GM19455 (cell line): ENCODE measurements around the gene TJP2.
"Not testable (repeated sequence)": the region's sequence is repeated elsewhere in the genome, so short reads cannot be mapped to it uniquely, and the experiment has no call there.

ENCODE experiments used
- ATAC-seq: cut with Tn5 transposase; IDR thresholded peaks from one replicate; pipeline ENCODE4 v1.9.1; 2021; ENCODE audit not compliant: unreplicated experiment

TJP2 gene

GRCh38 chr9:69157751-69158466, 16.2 kb upstream of the TJP2 start:
- ATAC-seq: no peak

DNA sequence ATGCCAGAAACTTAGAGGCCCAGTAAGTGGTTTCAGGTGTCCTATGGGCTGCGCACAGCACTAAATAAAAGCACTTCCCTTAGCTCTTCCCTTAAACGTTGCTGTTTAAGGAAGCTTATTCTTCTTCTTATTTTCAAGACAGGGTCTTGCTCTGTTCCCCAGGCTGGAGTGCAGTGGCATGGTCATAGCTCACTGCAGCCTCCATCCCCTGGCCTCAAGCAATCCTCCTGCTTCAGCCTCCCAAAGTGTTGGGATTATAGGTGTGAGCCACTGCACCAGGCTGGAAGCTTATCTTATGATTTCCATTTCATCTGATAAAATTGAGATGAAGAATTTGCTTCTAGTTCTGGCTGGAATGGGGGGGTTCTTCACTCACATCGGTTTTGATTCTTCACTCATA, 15.6 kb upstream of the TJP2 start:
- ATAC-seq: no peak

DNA sequence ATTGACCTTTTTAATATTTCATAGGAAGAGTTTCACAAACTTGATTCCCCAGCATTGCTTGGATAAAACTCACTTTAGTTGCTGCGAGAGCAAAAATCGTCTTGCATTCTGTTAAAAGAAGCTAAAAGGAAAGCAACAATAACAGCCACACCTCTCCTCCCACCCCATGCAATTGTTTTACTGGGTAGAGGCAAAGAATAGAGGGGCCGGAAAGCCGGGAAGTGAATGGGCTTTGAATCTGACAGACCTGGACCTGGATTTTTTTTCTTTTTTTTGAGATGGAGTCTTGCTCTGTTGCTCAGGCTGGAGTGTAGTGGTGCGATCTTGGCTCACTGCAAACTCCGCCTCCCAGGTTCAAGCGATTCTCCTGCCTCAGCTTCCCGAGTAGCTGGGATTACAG, 9.5 kb upstream of the TJP2 start:
- not testable (repeated sequence) for ATAC-seq

GRCh38 chr9:69165581-69165980, 8.5 kb upstream of the TJP2 start:
- no peak for ATAC-seq

DNA sequence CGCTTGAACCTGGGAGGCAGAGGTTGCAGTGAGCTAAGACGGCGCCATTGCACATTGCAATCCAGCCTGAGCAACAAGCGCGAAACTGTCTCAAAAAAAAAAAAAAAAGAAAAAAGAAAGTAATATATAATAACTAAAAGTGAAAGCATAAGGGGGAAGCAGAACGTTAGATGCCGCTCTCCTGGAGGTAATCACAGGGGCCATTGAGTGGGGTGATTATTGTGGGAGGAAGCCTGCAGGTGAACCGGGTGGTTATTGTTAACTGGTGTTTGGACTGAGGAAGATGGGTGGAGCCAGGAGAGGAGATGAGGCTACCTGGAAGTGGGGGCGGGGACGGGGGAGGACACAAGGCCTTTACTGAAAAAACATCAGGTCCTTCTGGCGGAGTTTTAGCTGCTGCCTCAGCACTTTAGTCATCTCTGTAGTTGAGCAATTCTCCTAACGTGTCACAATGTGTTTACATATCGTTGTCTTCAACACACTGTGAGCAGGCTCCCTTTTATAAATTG, 5.3 kb upstream of the TJP2 start:
- ATAC-seq: peak; percentile 57

DNA sequence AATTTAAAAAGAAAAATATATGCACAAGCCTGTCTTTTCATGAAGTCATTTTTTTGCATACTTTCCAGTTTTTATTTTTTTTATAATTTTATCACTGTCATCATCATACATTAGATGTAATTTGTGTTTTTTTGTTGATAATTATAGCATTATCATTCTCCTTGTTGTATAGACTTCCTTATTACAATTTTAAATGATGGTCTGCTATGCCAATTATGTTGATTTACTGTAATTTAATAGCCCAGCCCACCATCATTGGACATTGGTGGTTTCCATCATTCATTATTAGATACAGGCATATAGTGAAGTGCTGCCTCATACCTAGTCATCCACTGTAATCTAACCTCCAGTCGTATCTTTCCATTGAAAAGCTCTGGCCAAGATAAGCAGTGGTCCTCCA, 3.8 kb upstream of the TJP2 start:
- ATAC-seq: no peak

GRCh38 chr9:69171049-69171448, 3.0 kb upstream of the TJP2 start:
- no peak for ATAC-seq

DNA sequence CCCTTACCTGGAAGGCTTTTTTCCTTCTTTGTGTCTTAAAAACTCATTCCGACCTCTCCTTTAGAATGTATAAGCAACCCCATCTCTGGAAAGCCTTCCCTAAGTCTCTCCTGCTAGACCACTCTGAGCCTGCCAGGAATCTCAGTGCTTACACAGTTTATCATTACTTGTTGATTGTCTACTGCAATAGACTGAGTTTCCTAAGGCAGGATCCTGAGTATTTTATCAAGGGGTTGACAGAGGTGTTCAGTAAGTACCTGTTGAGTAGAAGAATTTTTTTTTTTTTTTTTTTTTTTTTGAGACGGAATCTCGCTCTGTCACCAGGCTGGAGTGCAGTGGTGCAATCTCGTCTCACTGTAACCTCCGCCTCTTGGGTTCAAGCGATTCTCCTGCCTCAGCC, 2.6 kb upstream of the TJP2 start:
- ATAC-seq: no peak

GRCh38 chr9:69172895-69173294, 1.2 kb upstream of the TJP2 start:
- no peak for ATAC-seq

DNA sequence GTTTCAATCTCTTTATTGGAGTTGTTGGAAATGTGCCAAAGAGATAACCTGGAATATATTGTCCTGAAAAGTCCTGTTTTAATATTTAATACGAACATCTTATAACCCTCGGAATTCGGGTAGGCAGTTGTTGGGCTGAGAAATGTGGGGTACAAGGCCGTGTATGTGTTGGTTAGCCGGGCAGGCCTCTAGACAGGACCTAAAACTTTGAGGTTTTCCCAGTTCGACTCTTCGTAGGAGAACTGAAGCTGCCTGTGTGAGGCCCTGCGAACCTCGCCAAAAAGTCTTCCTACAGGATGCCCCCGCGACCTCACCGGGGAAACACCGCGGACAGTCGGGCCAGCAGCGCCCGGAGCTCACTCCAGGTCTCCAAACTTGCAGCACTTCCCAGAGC, 583 bp upstream of the TJP2 start:
- peak; percentile 8 for ATAC-seq

- peak; percentile 44 for ATAC-seq
Measured at GRCh38 chr9:69174616-69175463, 763 bp downstream of the TJP2 start.

DNA sequence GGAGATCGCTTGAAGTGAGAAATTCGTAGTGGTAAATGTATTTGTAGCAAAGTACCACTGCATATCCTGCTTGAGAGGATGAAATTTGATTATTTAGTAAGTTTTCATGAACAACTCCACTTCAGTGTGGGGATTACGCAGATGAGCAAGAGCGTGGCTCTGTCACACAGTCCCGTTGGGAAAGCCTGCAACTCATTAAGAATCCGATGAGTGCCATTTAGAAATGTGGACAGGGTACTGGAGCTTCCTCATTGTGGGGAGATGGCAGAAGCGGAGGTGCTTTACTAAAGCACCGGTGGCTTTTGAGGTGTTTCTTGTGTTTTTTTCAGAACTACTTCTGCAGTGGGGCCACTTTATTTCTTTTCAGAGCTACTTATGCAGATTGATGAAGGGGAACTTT, 1.4 kb downstream of the TJP2 start:
- ATAC-seq: peak; percentile 23

GRCh38 chr9:69176471-69177171, 2.5 kb downstream of the TJP2 start:
- no peak for ATAC-seq

DNA sequence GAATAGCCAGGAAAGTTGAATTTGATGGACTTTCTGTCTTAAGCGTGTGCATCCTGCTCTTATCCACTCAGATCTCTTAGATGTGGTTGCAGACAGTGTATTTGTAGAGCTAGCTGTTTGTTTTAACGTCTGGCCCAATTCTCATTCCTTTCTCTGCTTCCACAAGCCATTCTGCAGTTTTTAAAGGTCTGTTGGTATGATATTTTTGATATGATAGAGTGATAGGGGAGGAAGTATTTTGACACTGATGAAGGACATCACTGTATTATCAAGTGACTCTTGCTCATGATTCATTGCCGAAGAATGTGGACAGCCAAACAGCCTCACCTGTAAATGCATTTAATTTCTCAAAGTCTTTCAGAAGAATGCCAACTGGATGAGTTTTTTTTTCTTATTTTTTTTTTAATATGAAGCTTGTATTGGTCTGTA, 4.5 kb downstream of the TJP2 start:
- ATAC-seq: no peak

GRCh38 chr9:69179037-69179436, 5.0 kb downstream of the TJP2 start:
- no peak for ATAC-seq

GRCh38 chr9:69180200-69180599, 6.1 kb downstream of the TJP2 start:
- ATAC-seq: no peak

DNA sequence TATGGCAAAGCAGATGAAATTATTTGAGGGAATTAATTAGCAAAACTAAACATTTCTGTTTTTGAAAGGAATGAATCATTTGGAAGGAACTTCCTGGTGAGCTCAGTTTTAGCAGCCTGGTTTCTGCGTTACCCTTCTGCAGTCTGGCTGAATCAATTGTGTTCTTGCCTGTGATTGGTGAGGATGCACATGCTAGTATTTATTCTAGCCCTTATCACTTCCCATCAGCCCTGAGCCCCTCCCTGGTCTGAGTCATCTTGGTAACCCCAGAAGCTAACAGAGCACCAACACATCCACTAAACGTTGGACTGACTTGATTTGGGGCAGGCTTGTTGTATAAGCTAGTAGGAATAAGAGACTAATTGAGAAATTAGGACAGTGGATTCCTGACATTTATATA, 6.6 kb downstream of the TJP2 start:
- ATAC-seq: no peak

DNA sequence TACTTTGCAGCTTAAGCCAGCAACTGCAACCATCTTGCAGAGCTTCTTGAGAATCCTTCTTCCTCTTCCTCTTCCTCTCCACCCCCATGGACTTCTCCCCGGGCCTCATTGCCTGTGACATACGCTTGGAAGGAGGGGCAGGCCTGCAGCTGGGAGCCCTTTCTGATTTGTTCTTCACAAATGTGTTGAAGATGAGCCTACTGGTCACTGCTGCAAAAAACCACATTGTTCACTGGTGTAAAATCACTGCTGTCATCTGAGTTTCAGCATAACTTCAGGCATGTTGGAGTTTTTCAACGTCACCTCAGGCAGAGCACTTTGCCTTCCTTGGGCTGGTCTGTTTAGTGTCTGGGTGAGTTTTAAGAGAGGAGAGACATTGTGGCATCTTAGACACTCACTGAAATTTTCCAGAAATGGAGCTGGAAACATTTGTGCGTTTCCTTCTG, 7.9 kb downstream of the TJP2 start:
- no peak for ATAC-seq

DNA sequence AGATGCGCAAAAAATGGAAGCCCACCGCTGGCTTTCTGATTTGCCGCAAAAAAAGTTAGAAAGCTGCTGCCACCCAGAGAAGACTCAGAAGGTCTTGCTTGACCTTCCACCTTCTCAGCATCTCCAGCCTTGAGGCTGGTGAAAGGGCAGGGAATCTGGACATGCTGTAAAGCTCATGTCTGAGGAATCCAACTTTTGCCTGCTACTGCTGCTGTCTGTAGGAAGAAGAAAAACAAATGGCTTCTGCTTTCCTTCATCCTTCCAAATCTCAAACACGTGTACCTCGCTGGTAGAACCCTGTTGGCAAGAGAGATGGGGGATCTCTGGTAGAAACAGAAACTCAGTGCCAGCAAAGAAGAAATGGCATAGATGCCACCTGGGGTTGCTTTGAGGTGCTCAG, 10.2 kb downstream of the TJP2 start:
- no peak for ATAC-seq

DNA sequence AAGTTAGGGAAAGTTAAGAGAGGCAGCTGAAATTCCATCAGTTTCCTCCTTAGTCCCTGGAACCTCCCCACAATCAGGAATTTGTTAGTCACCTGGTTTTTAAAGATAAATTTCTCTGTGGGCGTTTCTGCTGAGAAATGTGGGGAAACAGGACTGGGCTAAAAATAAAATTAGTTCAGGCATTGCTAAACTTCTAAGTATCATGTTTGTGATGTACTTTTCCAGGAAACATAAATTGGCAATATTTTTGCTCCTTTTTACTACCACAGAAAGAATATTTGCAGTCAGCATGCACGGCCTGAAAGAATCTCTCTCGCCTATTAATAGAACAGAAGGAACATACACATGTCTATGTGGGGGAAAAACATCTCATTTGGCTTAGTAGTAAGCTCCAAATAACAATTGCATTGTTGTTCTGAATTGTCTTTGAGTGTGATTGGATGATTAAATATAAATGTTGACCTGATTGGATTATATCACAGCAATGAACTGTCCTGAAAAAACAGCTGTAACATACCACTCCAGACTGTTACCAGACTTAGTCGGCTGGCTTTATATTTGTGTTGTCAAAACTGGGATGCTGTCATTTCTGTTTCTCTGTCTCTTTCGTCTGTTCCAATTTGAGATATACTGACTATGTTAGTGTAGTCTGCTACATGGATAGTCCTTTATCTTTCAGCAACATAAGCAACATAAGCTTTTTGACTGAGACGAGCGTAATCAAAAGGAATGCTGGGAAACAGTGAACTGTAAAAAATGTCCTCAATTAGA, 12.9 kb downstream of the TJP2 start:
- ATAC-seq: no peak

DNA sequence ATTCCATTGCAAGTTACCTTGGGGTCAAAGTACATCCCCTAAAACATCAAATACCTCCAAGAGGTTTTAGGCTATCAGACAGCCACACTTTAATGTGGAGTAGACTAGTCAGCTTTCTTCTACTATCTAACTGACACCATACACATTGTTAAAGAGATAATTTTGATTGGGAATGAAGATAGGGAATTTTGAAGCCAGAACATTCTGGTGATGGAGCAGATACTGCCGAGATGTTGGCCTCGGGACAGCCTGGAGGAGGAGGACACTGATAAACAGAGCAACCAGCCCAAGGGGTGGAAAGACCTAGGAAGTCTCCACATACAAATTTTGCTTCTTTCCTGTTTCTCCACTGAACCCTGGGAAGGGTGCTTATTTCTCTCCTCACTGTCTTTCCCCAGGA, 14.9 kb downstream of the TJP2 start:
- no peak for ATAC-seq
